Testis (tissue), 3 donors: ENCODE results near the gene MYH9. TPM values are rescaled to one million over a fixed set of nuclear protein-coding genes. Genes with fewer than 3 reads are reported as not detected.

Experiments
- DNase-seq: peaks from one replicate; pipeline ENCODE4 v3.0.0-alpha.2; 2019
- H3K27ac ChIP-seq, 2 donors: fragments of 200-600 bp; sonication (generic); one replicate each; pipeline ENCODE4 v1.5.1; 2019
- H3K27me3 ChIP-seq: fragments of 200-600 bp; sonication (generic); one replicate; pipeline ENCODE4 v1.5.1; 2019
- H3K36me3 ChIP-seq: fragments of 200-600 bp; sonication (generic); one replicate; pipeline ENCODE4 v1.5.1; 2017; ENCODE audit warnings: low read depth; ENCODE audit errors: missing control alignments
- H3K4me1 ChIP-seq: fragments of 200-600 bp; sonication (generic); one replicate; pipeline ENCODE4 v1.5.1; 2019
- H3K4me3 ChIP-seq, 2 donors: fragments of 200-600 bp; sonication (generic); one replicate each; pipeline ENCODE4 v1.5.1; 2017 to 2019
- H3K9me3 ChIP-seq: fragments of 200-600 bp; sonication (generic); one replicate; pipeline ENCODE4 v1.5.1; 2017
- CTCF ChIP-seq, 3 experiments: fragments of 450-650 bp in 2 of 3; fragments of 200-600 bp in 1 of 3; sonication (generic) in 1 of 3; IDR thresholded peaks; one replicate each; pipeline ENCODE4 v1.5.1; 2016 to 2019; ENCODE audit warnings: antibody characterized with exemption in 3 of 3, mild to moderate bottlenecking in 2 of 3, moderate library complexity in 1 of 3
- POLR2A ChIP-seq: fragments of 450-650 bp; IDR thresholded peaks from one replicate; pipeline ENCODE4 v1.6.1; 2017; ENCODE audit warnings: antibody characterized with exemption, mild to moderate bottlenecking, moderate library complexity
- WGBS, 2 donors: methylation state at CpG; one replicate each; pipeline ENCODE4 v1.1.5; 2018; 5-methylcytosine and 5-hydroxymethylcytosine counted together
- intact Hi-C: fragments of 100-400 bp; cut with DNase I; formaldehyde crosslinking; loops from one replicate; pipeline ENCODE4 v1.15.1; 2023; ENCODE audit warnings: low total_unique reads
- polyA plus RNA-seq: library from polyadenylated mRNA; stranded (reverse); fragments of 350-450 nt; fragmentation: Illumina TruSeq; extraction: RNeasy Lipid Tissue Mini Kit (QIAGEN cat#74804); gene quantifications from one replicate; pipeline ENCODE4 v1.2.3, GENCODE V29; 2014; ENCODE audit warnings: low read depth, low replicate concordance; ENCODE audit not compliant: insufficient read depth
- total RNA-seq, 2 donors: library from RNA; depleted of rRNA; stranded (reverse); fragments of >200 nt; gene quantifications; one replicate each; pipeline ENCODE4 v1.2.3, GENCODE V29; 2016

MYH9 gene
- total and polyA plus RNA-seq, 3 donors from 2014 or later, result 129 to 146 (median 141) TPM

GRCh38 chr22:36363349-36363981, 24.3 kb downstream of the MYH9 start:
- peaks cover 53% of the 10 kb centered on the region for H3K4me1 ChIP-seq
- 83 to 90% methylated on average over 4 of the region's 4 CpGs for WGBS, 2 donors
- no peak overlapping the region for H3K4me3 ChIP-seq
- intact Hi-C loops, result no loop called here
- no peaks in the 10 kb centered on the region for H3K27me3 ChIP-seq
- peak overlapping the region in 1 of 2 donors; percentile 50 for H3K27ac ChIP-seq
- TF ChIP-seq CTCF (IDR thresholded peaks at IDR 0.05) (no peak), POLR2A (no peak)
- no peak for DNase-seq
- H3K36me3 ChIP-seq, result no peaks in the 10 kb centered on the region
- H3K9me3 ChIP-seq, result no peaks in the 10 kb centered on the region

GRCh38 chr22:36362932-36363331, 24.8 kb downstream of the MYH9 start:
- DNase-seq, result no peak
- Histone ChIP-seq H3K27ac (peak overlapping the region in 1 of 2 donors; percentile 62), H3K9me3 (no peaks in the 10 kb centered on the region), H3K27me3 (no peaks in the 10 kb centered on the region), H3K36me3 (no peaks in the 10 kb centered on the region), H3K4me1 (peaks cover 49% of the 10 kb centered on the region), H3K4me3 (no peak overlapping the region)
- intact Hi-C loops, result no loop called here
- no peak for TF ChIP-seq POLR2A
- TF ChIP-seq CTCF (IDR thresholded peaks at IDR 0.05), result no peak
- 92 to 98% methylated on average over 2 of the region's 2 CpGs for WGBS, 2 donors

DNA sequence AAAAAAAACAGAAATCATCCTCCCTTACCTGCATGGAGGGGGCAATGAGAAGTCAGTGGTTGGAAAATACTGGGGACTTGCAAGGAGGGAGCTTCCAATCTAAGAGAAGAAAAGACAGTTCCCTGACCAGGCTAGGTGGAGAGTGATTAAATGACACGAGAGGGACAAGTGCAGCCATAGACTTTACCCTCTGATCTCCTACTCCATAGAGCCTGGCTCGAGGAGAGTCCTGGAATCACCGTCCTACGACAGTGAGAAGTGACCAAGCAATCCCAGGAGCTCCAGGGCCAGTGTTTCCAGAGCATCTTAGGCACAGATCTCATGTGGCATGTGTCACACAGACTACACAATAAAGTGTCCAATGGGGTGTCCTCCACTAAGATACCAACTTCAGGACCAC, 25.7 kb downstream of the MYH9 start:
- intact Hi-C loops, result no loop called here
- no peak for DNase-seq
- Histone ChIP-seq H3K4me1 (peaks cover 41% of the 10 kb centered on the region), H3K27me3 (no peaks in the 10 kb centered on the region), H3K36me3 (no peaks in the 10 kb centered on the region), H3K4me3 (no peak overlapping the region), H3K9me3 (no peaks in the 10 kb centered on the region), H3K27ac (peak overlapping the region; percentile 46 to 62)
- WGBS, 2 donors, result 78 to 82% methylated on average over 4 of the region's 4 CpGs
- no peak for TF ChIP-seq CTCF (IDR thresholded peaks at IDR 0.05)
- TF ChIP-seq POLR2A, result no peak

DNA sequence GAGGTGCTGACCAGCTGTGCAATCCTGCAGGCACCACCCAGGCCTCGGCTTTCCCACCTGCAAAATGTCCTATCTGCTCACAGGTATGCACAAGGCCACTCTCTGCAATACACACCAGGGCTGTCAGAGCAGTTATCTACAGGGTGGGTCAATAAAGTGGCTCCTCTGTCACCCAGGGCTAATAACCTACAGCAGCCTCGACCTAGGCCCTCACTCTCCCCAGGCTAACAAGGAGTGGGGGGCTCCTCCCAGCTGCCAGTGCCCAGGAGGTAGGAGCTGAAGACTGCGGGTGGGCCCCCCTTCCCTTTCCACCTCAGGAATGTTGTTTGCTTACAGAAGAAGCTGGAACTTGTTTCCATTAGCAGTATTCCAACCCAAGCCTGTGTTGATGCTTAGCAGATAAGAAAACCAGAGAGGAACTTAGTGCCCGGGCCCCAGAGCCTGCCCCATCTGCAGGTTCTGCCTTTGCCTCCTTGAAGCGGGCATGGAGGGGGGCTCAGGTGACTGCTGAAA, 26.8 kb downstream of the MYH9 start:
- Histone ChIP-seq H3K4me3 (no peak overlapping the region), H3K27ac (peak overlapping the region; percentile 46 to 62), H3K4me1 (peaks cover 30% of the 10 kb centered on the region), H3K36me3 (no peaks in the 10 kb centered on the region), H3K9me3 (no peaks in the 10 kb centered on the region), H3K27me3 (no peaks in the 10 kb centered on the region)
- DNase-seq, result no peak
- intact Hi-C loops, result no loop called here
- 31 to 43% methylated on average over 5 of the region's 5 CpGs for WGBS, 2 donors
- TF ChIP-seq POLR2A (no peak), CTCF (IDR thresholded peaks at IDR 0.05) (no peak)

GRCh38 chr22:36360011-36360410, 27.8 kb downstream of the MYH9 start:
- no peak for DNase-seq
- H3K4me3 ChIP-seq, result no peak overlapping the region
- intact Hi-C loops, result no loop called here
- 78 to 95% methylated on average over 3 of the region's 3 CpGs for WGBS, 2 donors
- no peaks in the 10 kb centered on the region for H3K27me3 ChIP-seq
- TF ChIP-seq POLR2A, result no peak
- no peak for TF ChIP-seq CTCF (IDR thresholded peaks at IDR 0.05)
- no peak overlapping the region for H3K27ac ChIP-seq
- H3K36me3 ChIP-seq, result no peaks in the 10 kb centered on the region
- no peaks in the 10 kb centered on the region for H3K9me3 ChIP-seq
- peaks cover 31% of the 10 kb centered on the region for H3K4me1 ChIP-seq
